HepG2 (cell line): ENCODE results near the gene UBE3B. TPM values are rescaled to one million over a fixed set of nuclear protein-coding genes. Genes with fewer than 3 reads are reported as not detected.
A peak's percentile ranks its signal among the peaks of the same experiment; 100 is the strongest.

Source experiments
- CCAR2 ChIP-seq: fragments of 200-400 bp; formaldehyde crosslinking; optimal IDR thresholded peaks from 2 replicates; pipeline ENCODE3; 2018; ENCODE audit warnings: low read depth, mild to moderate bottlenecking, low read length, moderate library complexity
- JARID2 ChIP-seq: sonication (generic); formaldehyde crosslinking; IDR thresholded peaks from 2 replicates; pipeline ENCODE4 v1.8.1; 2023; ENCODE audit warnings: missing genetic modification reagents, inconsistent platforms; ENCODE audit not compliant: insufficient replicate concordance
- MAZ ChIP-seq, 2 experiments: sonication (generic) in 1 of 2; formaldehyde crosslinking in 1 of 2; IDR thresholded peaks; 2 replicates each; pipeline versions ENCODE4 v1.5.0 to v1.6.1; 2012 to 2020; ENCODE audit warnings: low read depth in 2 of 2, mild to moderate bottlenecking in 2 of 2, borderline replicate concordance in 1 of 2, improper control_type of control experiment in 1 of 2, low read length in 1 of 2, missing genetic modification reagents in 1 of 2, moderate library complexity in 1 of 2
- NCOA2 ChIP-seq: sonication (generic); formaldehyde crosslinking; IDR thresholded peaks from 2 replicates; pipeline ENCODE4 v1.8.0; 2022; ENCODE audit warnings: inconsistent platforms
- NFATC3 ChIP-seq: sonication (generic); formaldehyde crosslinking; IDR thresholded peaks from 2 replicates; pipeline ENCODE4 v1.5.1; 2020; ENCODE audit warnings: mild to moderate bottlenecking, missing genetic modification reagents
- RFXANK ChIP-seq: IDR thresholded peaks from 2 replicates; pipeline ENCODE4 v1.6.1; 2016
- SNAPC2 ChIP-seq: sonication (generic); formaldehyde crosslinking; IDR thresholded peaks from 2 replicates; pipeline ENCODE4 v1.8.1; 2022; ENCODE audit warnings: mild to moderate bottlenecking, missing genetic modification reagents
- SSRP1 ChIP-seq: IDR thresholded peaks from 2 replicates; pipeline ENCODE4 v1.6.1; 2016; ENCODE audit warnings: control low read depth
- TSC22D2 ChIP-seq: sonication (generic); formaldehyde crosslinking; IDR thresholded peaks from 2 replicates; pipeline ENCODE4 v1.5.1; 2020; ENCODE audit warnings: missing genetic modification reagents, mild to moderate bottlenecking, borderline replicate concordance
- ZFYVE20 ChIP-seq: sonication (generic); formaldehyde crosslinking; IDR thresholded peaks from 2 replicates; pipeline ENCODE4 v1.8.0; 2023; ENCODE audit warnings: low read depth, mild to moderate bottlenecking, moderate library complexity, missing genetic modification reagents, borderline replicate concordance
- ZKSCAN5 ChIP-seq: sonication (generic); formaldehyde crosslinking; IDR thresholded peaks from 2 replicates; pipeline ENCODE4 v1.5.1; 2020; ENCODE audit warnings: mild to moderate bottlenecking, missing genetic modification reagents
- ZNF329 ChIP-seq: sonication (generic); formaldehyde crosslinking; IDR thresholded peaks from 2 replicates; pipeline ENCODE4 v1.9.0; 2021; ENCODE audit warnings: low read depth, mild to moderate bottlenecking, missing genetic modification reagents
- ZNF354B ChIP-seq: sonication (generic); formaldehyde crosslinking; IDR thresholded peaks from 2 replicates; pipeline ENCODE4 v1.8.0; 2022; ENCODE audit warnings: mild to moderate bottlenecking, missing genetic modification reagents
- ZNF556 ChIP-seq: sonication (generic); formaldehyde crosslinking; IDR thresholded peaks from 2 replicates; pipeline ENCODE4 v1.4.0; 2020; ENCODE audit warnings: mild to moderate bottlenecking, missing genetic modification reagents, borderline replicate concordance
- ZNF724P ChIP-seq: sonication (generic); formaldehyde crosslinking; IDR thresholded peaks from 2 replicates; pipeline ENCODE4 v1.8.0; 2022; ENCODE audit warnings: missing genetic modification reagents, borderline replicate concordance
- ZNF746 ChIP-seq: sonication (generic); formaldehyde crosslinking; IDR thresholded peaks from 2 replicates; pipeline ENCODE4 v1.8.0; 2022; ENCODE audit warnings: mild to moderate bottlenecking, missing genetic modification reagents
- ZNF790 ChIP-seq: sonication (generic); formaldehyde crosslinking; IDR thresholded peaks from 2 replicates; pipeline ENCODE4 v1.8.0; 2022; ENCODE audit warnings: missing genetic modification reagents, mild to moderate bottlenecking, borderline replicate concordance
- polyA plus RNA-seq, 8 experiments: library from polyadenylated mRNA; depleted of rRNA in 3 of 8; stranded (reverse) in 7 of 8; unstranded in 1 of 8; fragments of >200 nt; fragmentation: Illumina TruSeq in 4 of 8; extraction: Trizol in 4 of 8; gene quantifications; 2 replicates each; pipeline versions ENCODE4 v1.2.1 to v1.2.3, GENCODE V29; 2011 to 2016; ENCODE audit warnings: low read depth in 4 of 8, missing spikeins in 1 of 8, mixed read lengths in 1 of 8; ENCODE audit not compliant: insufficient read depth in 1 of 8
- total RNA-seq, 5 experiments: library from RNA; depleted of rRNA; stranded (reverse); fragments of >200 nt; fragmentation: Illumina TruSeq; extraction: Trizol; gene quantifications; 2 replicates each; pipeline ENCODE4 v1.2.3, GENCODE V29; 2016; ENCODE audit warnings: low read depth in 1 of 5
- TF ChIP-seq, protein P1 (sequence below): sonication (generic); formaldehyde crosslinking; IDR thresholded peaks from 2 replicates; pipeline ENCODE4 v1.8.0; 2022; ENCODE audit warnings: mild to moderate bottlenecking, missing genetic modification reagents, moderate library complexity
- TF ChIP-seq, protein P2 (sequence below): sonication (generic); formaldehyde crosslinking; IDR thresholded peaks from 2 replicates; pipeline ENCODE4 v1.8.0; 2022; ENCODE audit warnings: mild to moderate bottlenecking, missing genetic modification reagents, borderline replicate concordance
- TF ChIP-seq, protein P3 (sequence below): sonication (generic); formaldehyde crosslinking; IDR thresholded peaks from 2 replicates; pipeline ENCODE4 v1.9.0; 2022; ENCODE audit warnings: low read depth, missing genetic modification reagents
- TF ChIP-seq, protein P4 (sequence below): IDR thresholded peaks from 2 replicates; pipeline ENCODE4 v1.6.1; 2012; ENCODE audit warnings: low read length, improper control_type of control experiment

UBE3B gene
- total and polyA plus RNA-seq, 2 of the 13 experiments (the other 11 are each of a cell fraction or from before 2014, with no cell fraction given): 22.7 to 25.3 TPM

DNA sequence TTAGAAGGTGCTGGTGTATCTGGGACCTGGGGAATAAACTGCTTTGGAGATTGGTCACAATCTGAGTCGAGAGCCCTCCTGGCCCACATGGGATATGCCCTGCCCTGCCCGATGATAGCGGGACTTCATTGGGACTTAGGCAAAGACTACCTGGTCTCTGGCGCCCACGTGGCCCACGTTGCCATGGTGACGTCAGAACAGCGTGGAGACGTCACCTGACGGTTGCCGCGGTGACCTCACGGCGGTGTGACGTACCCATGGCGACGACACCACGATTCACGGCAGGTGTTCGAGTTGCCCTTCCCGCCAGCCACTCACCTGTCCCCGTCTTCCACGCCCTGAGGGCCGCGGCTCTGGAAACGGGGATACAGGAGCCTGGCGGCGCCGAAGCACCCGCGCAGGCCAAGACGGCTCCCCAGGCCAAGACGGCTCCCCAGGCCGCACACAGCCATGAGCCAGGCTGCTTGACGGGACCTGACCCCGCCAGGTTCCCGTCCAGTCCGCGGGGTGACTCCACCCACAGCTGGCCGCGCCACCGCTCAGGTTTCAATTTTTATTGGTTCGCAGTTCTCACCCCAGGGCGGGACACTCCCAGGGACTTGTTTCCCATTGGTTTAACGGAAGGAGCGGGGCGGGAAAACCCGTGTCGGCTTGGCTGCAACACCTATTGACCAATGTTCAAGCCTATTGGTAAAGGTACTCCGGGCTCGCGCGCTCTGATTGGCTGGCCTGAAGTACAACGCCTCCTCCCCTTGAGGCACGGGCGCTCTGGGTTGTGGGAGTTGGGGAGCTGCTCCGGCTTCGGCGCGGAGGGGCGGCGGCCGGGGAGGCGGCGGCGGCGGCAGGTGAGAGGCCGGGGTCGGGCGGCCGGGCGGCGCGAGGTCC, 95.8 kb downstream of the UBE3B start, which contains the start of the genes MMAB and MVK (continued):
- TF ChIP-seq, protein P1, sequence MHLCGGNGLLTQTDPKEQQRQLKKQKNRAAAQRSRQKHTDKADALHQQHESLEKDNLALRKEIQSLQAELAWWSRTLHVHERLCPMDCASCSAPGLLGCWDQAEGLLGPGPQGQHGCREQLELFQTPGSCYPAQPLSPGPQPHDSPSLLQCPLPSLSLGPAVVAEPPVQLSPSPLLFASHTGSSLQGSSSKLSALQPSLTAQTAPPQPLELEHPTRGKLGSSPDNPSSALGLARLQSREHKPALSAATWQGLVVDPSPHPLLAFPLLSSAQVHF (CRISPR knock-in tag): no peak
- TF ChIP-seq SSRP1 (no peak), ZNF790 (CRISPR knock-in tag) (peak; percentile 79; the same call in 1 of the 2 replicates), ZNF724P (CRISPR knock-in tag) (peak; percentile 98), NCOA2 (CRISPR knock-in tag) (peak; percentile 51; the same call in 1 of the 2 replicates), ZNF329 (CRISPR knock-in tag) (no peak), MAZ (IDR thresholded peaks at IDR 0.05; ENCODE audit: borderline replicate concordance, low read depth, low read length) (no peak), MAZ (CRISPR knock-in tag; IDR thresholded peaks at IDR 0.05; ENCODE audit: low read depth) (peak; percentile 84; the same call in 1 of the 2 replicates), NFATC3 (CRISPR knock-in tag) (no peak), JARID2 (CRISPR knock-in tag) (no peak), ZNF746 (CRISPR knock-in tag) (no peak), ZNF556 (CRISPR knock-in tag) (peak; percentile 89), SNAPC2 (CRISPR knock-in tag) (peak; percentile 80), RFXANK (CRISPR knock-in tag) (peak; percentile 89), ZFYVE20 (CRISPR knock-in tag) (0 out of 2 replicates have a peak, but pooled peaks have one; percentile 81), ZNF354B (peak; percentile 96; the same call in 1 of the 2 replicates), ZKSCAN5 (CRISPR knock-in tag) (peak; percentile 59; the same call in 1 of the 2 replicates), TSC22D2 (CRISPR knock-in tag) (no peak; the same call in 1 of the 2 replicates), CCAR2 (no peak)
- TF ChIP-seq, protein P2, sequence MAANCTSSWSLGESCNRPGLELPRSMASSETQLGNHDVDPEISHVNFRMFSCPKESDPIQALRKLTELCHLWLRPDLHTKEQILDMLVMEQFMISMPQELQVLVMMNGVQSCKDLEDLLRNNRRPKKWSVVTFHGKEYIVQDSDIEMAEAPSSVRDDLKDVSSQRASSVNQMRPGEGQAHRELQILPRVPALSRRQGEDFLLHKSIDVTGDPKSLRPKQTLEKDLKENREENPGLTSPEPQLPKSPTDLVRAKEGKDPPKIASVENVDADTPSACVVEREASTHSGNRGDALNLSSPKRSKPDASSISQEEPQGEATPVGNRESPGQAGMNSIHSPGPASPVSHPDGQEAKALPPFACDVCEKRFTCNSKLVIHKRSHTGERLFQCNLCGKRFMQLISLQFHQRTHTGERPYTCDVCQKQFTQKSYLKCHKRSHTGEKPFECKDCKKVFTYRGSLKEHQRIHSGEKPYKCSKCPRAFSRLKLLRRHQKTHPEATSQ: peak; percentile 52; the same call in 1 of the 2 replicates
- TF ChIP-seq, protein P3, sequence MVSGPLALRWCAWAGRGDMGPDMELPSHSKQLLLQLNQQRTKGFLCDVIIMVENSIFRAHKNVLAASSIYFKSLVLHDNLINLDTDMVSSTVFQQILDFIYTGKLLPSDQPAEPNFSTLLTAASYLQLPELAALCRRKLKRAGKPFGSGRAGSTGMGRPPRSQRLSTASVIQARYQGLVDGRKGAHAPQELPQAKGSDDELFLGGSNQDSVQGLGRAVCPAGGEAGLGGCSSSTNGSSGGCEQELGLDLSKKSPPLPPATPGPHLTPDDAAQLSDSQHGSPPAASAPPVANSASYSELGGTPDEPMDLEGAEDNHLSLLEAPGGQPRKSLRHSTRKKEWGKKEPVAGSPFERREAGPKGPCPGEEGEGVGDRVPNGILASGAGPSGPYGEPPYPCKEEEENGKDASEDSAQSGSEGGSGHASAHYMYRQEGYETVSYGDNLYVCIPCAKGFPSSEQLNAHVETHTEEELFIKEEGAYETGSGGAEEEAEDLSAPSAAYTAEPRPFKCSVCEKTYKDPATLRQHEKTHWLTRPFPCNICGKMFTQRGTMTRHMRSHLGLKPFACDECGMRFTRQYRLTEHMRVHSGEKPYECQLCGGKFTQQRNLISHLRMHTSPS (CRISPR knock-in tag): no peak
- TF ChIP-seq, protein P4, sequence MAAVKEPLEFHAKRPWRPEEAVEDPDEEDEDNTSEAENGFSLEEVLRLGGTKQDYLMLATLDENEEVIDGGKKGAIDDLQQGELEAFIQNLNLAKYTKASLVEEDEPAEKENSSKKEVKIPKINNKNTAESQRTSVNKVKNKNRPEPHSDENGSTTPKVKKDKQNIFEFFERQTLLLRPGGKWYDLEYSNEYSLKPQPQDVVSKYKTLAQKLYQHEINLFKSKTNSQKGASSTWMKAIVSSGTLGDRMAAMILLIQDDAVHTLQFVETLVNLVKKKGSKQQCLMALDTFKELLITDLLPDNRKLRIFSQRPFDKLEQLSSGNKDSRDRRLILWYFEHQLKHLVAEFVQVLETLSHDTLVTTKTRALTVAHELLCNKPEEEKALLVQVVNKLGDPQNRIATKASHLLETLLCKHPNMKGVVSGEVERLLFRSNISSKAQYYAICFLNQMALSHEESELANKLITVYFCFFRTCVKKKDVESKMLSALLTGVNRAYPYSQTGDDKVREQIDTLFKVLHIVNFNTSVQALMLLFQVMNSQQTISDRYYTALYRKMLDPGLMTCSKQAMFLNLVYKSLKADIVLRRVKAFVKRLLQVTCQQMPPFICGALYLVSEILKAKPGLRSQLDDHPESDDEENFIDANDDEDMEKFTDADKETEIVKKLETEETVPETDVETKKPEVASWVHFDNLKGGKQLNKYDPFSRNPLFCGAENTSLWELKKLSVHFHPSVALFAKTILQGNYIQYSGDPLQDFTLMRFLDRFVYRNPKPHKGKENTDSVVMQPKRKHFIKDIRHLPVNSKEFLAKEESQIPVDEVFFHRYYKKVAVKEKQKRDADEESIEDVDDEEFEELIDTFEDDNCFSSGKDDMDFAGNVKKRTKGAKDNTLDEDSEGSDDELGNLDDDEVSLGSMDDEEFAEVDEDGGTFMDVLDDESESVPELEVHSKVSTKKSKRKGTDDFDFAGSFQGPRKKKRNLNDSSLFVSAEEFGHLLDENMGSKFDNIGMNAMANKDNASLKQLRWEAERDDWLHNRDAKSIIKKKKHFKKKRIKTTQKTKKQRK: peak; percentile 51; the same call in 1 of the 2 replicates
